ENCODE measurements around the gene AKR1B1. TPM values are rescaled to one million over a fixed set of nuclear protein-coding genes. Genes with fewer than 3 reads are reported as not detected.

AKR1B1 gene
- total RNA-seq, 3 donors from 2014 or later (not counting 1 experiment from before 2014, with no cell fraction given): 68.4 to 106 (median 85.1) TPM

GRCh38 chr7:134469622-134470021 lies 10.7 kb upstream of the AKR1B1 start:
- intact Hi-C loops (cut with micrococcal nuclease): no loop called here
- WGBS (ENCODE audit: insufficient coverage): 91% methylated on average over 9 of the region's 9 CpGs
- no peak for DNase-seq
- Mint-ChIP-seq H3K27ac (no peak overlapping the region), H3K4me3 (no peak overlapping the region), H3K36me3 (peaks cover 11% of the 10 kb centered on the region), H3K27me3 (ENCODE audit: low read depth in 2 of 2) (peaks cover 4 to 10% of the 10 kb centered on the region in 2 donors), H3K4me1 (no peaks in the 10 kb centered on the region), H3K9me3 (peaks cover 2 to 7% of the 10 kb centered on the region in 2 donors)
- Histone ChIP-seq H3K27ac (ENCODE audit: low read length) (no peak overlapping the region), H3K9me3 (ENCODE audit: control insufficient read depth, insufficient read depth, low read length) (peaks cover 4% of the 10 kb centered on the region), H3K36me3 (ENCODE audit: control insufficient read depth, insufficient read depth, low read length) (no peaks in the 10 kb centered on the region), H3K27me3 (ENCODE audit: control insufficient read depth, insufficient read depth, low read length) (no peaks in the 10 kb centered on the region), H3K4me1 (ENCODE audit: control insufficient read depth, insufficient read depth, low read length) (no peaks in the 10 kb centered on the region), H3K4me3 (ENCODE audit: low read length) (no peak overlapping the region)
- no peak for TF ChIP-seq CTCF (IDR thresholded peaks at IDR 0.05)
- ATAC-seq: no peak

- peaks cover 6 to 10% of the 10 kb centered on the region in 2 donors for H3K27me3 Mint-ChIP-seq (ENCODE audit: low read depth in 2 of 2)
- peaks cover 16% of the 10 kb centered on the region for H3K36me3 Mint-ChIP-seq
- no peaks in the 10 kb centered on the region for H3K4me1 Mint-ChIP-seq
- Histone ChIP-seq H3K4me1 (ENCODE audit: control insufficient read depth, insufficient read depth, low read length) (no peaks in the 10 kb centered on the region), H3K27ac (ENCODE audit: low read length) (no peak overlapping the region), H3K4me3 (ENCODE audit: low read length) (no peak overlapping the region), H3K9me3 (ENCODE audit: control insufficient read depth, insufficient read depth, low read length) (peaks cover 11% of the 10 kb centered on the region), H3K36me3 (ENCODE audit: control insufficient read depth, insufficient read depth, low read length) (no peaks in the 10 kb centered on the region), H3K27me3 (ENCODE audit: control insufficient read depth, insufficient read depth, low read length) (no peaks in the 10 kb centered on the region)
- no peak for TF ChIP-seq CTCF (IDR thresholded peaks at IDR 0.05)
- DNase-seq: no peak
- no peak overlapping the region for H3K27ac Mint-ChIP-seq
- intact Hi-C loops (cut with micrococcal nuclease): no loop called here
- H3K9me3 Mint-ChIP-seq: peaks cover 4 to 14% of the 10 kb centered on the region in 2 donors
- H3K4me3 Mint-ChIP-seq: no peak overlapping the region
- WGBS (ENCODE audit: insufficient coverage): 95% methylated on average over 6 of the region's 6 CpGs
- ATAC-seq: peak in 1 of 3 donors; percentile 37
These were observed 9.6 kb upstream of the AKR1B1 start for GRCh38 chr7:134468475-134468874.

GRCh38 chr7:134468054-134468453 lies 9.2 kb upstream of the AKR1B1 start:
- Histone ChIP-seq H3K36me3 (ENCODE audit: control insufficient read depth, insufficient read depth, low read length) (no peaks in the 10 kb centered on the region), H3K27ac (ENCODE audit: low read length) (no peak overlapping the region), H3K4me1 (ENCODE audit: control insufficient read depth, insufficient read depth, low read length) (no peaks in the 10 kb centered on the region), H3K9me3 (ENCODE audit: control insufficient read depth, insufficient read depth, low read length) (peaks cover 11% of the 10 kb centered on the region), H3K27me3 (ENCODE audit: control insufficient read depth, insufficient read depth, low read length) (no peaks in the 10 kb centered on the region), H3K4me3 (ENCODE audit: low read length) (no peak overlapping the region)
- ATAC-seq: no peak
- Mint-ChIP-seq H3K4me1 (no peaks in the 10 kb centered on the region), H3K4me3 (no peak overlapping the region), H3K27me3 (ENCODE audit: low read depth in 2 of 2) (peaks cover 6 to 10% of the 10 kb centered on the region in 2 donors), H3K9me3 (peaks cover 4 to 14% of the 10 kb centered on the region in 2 donors), H3K27ac (no peak overlapping the region), H3K36me3 (peaks cover 16% of the 10 kb centered on the region)
- no peak for DNase-seq
- no peak for TF ChIP-seq CTCF (IDR thresholded peaks at IDR 0.05)
- WGBS (ENCODE audit: insufficient coverage): 91% methylated on average over 6 of the region's 6 CpGs
- intact Hi-C loops (cut with micrococcal nuclease): no loop called here

GRCh38 chr7:134465491-134465890 lies 6.6 kb upstream of the AKR1B1 start:
- peaks cover 11% of the 10 kb centered on the region for H3K9me3 ChIP-seq (ENCODE audit: control insufficient read depth, insufficient read depth, low read length)
- H3K4me3 Mint-ChIP-seq: no peak overlapping the region
- H3K27ac Mint-ChIP-seq: no peak overlapping the region
- whole genome bisulfite sequencing (ENCODE audit: insufficient coverage): no CpG with 5 or more reads among the region's 6 CpGs
- intact Hi-C loops (cut with micrococcal nuclease): no loop called here
- H3K4me1 ChIP-seq (ENCODE audit: control insufficient read depth, insufficient read depth, low read length): no peaks in the 10 kb centered on the region
- no peaks in the 10 kb centered on the region for H3K4me1 Mint-ChIP-seq
- H3K4me3 ChIP-seq (ENCODE audit: low read length): no peak overlapping the region
- peaks cover 6 to 10% of the 10 kb centered on the region in 2 donors for H3K27me3 Mint-ChIP-seq (ENCODE audit: low read depth in 2 of 2)
- H3K27ac ChIP-seq (ENCODE audit: low read length): no peak overlapping the region
- no peaks in the 10 kb centered on the region for H3K36me3 ChIP-seq (ENCODE audit: control insufficient read depth, insufficient read depth, low read length)
- TF ChIP-seq CTCF (IDR thresholded peaks at IDR 0.05): no peak
- DNase-seq (no peak), ATAC-seq (no peak)
- H3K27me3 ChIP-seq (ENCODE audit: control insufficient read depth, insufficient read depth, low read length): no peaks in the 10 kb centered on the region
- peaks cover 4 to 14% of the 10 kb centered on the region in 2 donors for H3K9me3 Mint-ChIP-seq
- H3K36me3 Mint-ChIP-seq: peaks cover 16% of the 10 kb centered on the region

All from natural killer cell (primary cell).